GM12874 (cell line): ENCODE results near the gene HDHD5.

Source experiments
- CTCF ChIP-seq: IDR thresholded peaks from 2 replicates; pipeline ENCODE4 v1.5.1; 2011; ENCODE audit warnings: low read depth, mild to moderate bottlenecking, control low read depth, low read length, moderate library complexity; ENCODE audit not compliant: insufficient read depth

HDHD5 gene

GRCh38 chr22:17158568-17159503 lies at the start of gene HDHD5:
Gene HDHD5 (minus strand): TSS chr22:17159277. CDS start chr22:17159251, 26 bp downstream.
- no peak for TF ChIP-seq CTCF

GRCh38 chr22:17205432-17205831 lies 46.4 kb upstream of the HDHD5 start:
- TF ChIP-seq CTCF = no peak

GRCh38 chr22:17201285-17201945 lies 42.3 kb upstream of the HDHD5 start:
- no peak for TF ChIP-seq CTCF

- TF ChIP-seq CTCF = no peak
Measured at GRCh38 chr22:17199003-17199731, 40.1 kb upstream of the HDHD5 start.

GRCh38 chr22:17198170-17199002 lies 39.3 kb upstream of the HDHD5 start:
- TF ChIP-seq CTCF = no peak

GRCh38 chr22:17194213-17194612 lies 35.1 kb upstream of the HDHD5 start:
- TF ChIP-seq CTCF = no peak

GRCh38 chr22:17192186-17192585 lies 33.1 kb upstream of the HDHD5 start:
- no peak for TF ChIP-seq CTCF
